NOMO-1 (cell line): ENCODE data around the gene SLC30A2.
"Not testable (repeated sequence)": the region's sequence is repeated elsewhere in the genome, so short reads cannot be mapped to it uniquely, and the experiment has no call there.

Experiments used
- DNase-seq, 2 experiments: peaks; one replicate each; lab custom pipeline; 2025; ENCODE audit not compliant: unreplicated experiment in 2 of 2; lab: John Stamatoyannopoulos, UW

SLC30A2 gene, protein sequence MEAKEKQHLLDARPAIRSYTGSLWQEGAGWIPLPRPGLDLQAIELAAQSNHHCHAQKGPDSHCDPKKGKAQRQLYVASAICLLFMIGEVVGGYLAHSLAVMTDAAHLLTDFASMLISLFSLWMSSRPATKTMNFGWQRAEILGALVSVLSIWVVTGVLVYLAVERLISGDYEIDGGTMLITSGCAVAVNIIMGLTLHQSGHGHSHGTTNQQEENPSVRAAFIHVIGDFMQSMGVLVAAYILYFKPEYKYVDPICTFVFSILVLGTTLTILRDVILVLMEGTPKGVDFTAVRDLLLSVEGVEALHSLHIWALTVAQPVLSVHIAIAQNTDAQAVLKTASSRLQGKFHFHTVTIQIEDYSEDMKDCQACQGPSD

DNA sequence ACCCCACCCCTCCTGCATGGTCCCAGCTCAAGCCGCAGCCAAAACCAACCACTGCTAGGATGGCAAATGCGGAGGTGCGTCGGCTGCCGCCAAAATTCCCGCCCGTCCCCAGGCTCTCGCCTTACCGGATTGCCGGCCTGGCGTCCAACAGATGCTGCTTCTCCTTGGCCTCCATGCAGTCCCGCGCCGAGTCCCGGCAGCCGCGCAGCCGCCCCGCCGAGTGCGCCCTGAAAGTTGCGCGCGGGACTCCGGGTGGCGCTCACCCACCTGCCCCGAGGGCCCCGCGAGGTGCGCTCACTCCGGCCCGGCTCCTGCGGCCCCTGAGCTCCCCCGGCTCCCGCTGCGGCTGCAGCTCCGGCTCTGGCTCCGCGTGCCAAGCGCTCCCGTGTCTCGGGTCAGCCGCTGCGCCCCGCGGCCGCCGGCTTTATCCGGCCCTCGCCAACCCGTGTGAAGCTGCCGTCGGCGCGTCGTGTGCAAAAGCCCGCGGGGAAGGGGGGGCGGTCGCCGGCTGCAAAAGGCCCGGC lies at the start of gene SLC30A2:
TSS of gene SLC30A2 (minus strand) at position 397 of the 524 bp plus-strand sequence. CDS start at position 175, 222 bp downstream.
- DNase-seq = peak in 1 of 2 experiments; percentile 19

DNA sequence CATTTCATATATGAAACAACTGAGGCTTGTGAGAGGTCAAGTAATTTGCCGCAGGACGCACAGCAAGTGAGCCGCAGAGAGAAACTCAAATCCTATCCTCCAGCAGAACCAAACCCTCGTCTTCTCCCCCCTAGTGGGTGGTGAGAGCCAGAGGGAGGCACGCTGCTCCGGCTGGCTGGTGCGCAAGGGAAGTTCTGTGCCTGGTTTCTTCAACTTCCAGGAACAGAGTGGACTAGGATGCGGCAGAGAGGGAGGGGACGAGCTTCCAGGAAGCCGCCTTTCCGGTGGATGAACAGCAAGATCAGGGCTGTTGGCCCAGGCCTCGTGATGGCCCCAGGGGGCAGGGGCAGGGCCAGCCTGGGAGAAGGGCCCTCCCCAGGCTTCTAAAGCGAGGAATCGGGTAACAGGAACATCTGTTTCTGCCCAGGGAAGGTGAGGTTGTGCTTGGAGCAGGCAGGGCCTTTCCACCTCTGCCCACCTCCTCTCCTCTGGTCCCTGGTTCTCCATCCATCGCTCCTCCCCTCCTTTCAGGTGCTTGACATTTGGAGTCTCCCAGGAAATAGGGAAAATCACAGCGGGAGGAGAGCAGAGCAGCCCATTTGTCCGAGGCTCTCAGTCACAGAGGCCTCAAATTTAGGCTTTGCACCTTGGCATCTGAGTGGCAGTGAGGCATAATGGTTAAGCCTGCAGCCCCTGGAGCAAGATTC lies 48.9 kb upstream of the SLC30A2 start:
- no peak for DNase-seq

DNA sequence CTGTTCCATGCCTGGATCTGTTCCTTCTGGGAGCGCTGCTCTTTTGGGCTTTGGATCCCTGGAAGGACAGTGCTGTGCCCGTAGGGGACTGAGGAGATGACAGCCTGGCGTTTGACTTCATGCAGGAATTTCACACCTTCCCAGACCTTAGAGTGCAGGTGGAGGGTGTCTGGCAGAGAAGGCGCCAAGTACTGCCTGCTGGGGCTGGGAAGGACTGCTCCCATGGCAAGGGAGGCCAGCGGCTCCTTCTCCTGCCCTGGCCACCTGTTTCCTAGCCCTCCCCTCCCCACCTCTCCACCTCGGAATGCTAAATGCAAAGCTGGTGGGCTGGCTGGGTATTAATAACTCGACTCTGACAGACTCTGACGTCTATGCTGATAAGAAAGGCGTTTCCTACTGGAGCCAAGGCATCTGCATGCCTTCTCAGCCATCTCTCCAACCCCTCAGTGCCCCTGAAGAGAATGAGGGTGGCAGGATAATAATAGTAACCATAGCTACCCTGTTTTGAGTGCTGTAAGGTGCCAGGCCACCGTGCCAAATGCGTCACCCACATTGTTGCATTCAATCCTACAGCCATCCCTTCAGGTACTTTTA lies 48.3 kb upstream of the SLC30A2 start:
- DNase-seq = no peak

DNA sequence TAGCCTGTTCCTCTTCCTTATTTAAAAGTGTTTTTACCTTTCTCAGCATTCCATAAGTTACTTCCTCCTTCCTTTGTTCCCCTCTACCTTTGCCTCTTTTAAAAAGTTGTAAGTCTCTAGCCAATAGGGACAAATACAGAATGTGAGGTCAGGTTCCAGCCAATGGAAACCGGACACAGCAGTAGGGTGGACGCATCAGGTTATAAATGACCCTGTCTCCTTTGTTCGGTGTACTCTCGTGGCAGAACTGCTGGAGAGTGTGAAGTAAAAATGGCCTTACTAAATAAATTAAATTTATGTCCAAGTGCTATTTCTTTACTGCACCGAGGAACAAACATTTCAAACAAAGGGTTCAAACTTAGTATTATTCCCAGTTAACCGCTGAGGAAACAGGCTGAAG lies 47.7 kb upstream of the SLC30A2 start:
- not testable (repeated sequence) for DNase-seq

DNA sequence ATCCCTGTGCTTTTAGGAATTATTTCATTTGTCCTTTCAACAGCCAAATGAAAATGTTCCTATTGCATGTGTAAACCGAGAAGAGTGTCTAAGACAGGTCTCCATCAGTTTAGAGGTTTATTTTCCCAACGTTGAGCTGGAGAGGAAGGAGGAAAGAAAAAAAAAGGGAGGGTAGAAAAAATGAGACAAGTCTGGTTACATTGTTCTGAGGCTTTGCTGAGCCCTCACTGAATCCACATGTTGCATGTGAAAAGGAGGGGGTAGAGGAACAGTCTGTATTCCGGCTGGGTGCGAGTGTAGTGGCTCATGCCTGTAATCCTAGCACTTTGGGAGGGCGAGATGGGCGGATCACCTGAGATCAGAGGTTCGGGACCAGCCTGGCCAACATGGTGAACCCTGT lies 46.5 kb upstream of the SLC30A2 start:
- no peak for DNase-seq

DNA sequence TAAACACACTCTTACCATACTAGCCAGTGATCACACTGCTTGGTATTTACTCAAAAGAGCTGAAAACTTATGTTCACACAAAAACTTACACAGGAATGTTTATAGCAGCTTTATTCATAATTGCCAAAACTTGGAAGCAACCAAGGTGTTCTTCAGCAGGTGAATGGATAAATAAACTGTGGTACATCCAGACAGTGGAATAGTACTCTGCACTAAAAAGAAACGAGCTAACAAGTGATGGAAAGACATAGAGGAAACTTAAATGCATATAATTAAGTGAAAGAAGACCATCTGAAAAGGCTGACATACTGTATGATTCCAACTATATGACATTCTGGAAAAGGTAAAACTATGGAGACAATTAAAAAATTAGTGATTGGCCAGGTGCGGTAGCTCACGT lies 45.0 kb upstream of the SLC30A2 start:
- DNase-seq = no peak

DNA sequence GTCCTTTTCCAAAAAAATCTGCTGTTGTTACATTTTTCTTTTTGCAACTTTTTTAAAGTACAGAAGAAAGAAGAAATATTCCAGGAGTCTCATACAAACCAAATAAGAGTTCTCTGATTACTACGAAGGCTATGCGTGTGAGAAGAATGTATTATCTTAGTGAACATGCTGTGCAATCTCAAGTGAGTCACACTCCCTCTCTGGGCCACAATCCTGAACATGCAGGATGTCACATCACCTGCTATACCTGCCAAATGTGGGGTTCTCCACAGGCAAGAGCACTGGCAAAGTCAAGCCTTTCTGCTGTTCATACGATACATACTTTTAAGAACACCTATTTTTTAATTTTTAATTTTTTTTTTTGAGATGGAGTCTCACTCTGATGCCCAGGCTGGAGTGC lies 43.2 kb upstream of the SLC30A2 start:
- DNase-seq = no peak

DNA sequence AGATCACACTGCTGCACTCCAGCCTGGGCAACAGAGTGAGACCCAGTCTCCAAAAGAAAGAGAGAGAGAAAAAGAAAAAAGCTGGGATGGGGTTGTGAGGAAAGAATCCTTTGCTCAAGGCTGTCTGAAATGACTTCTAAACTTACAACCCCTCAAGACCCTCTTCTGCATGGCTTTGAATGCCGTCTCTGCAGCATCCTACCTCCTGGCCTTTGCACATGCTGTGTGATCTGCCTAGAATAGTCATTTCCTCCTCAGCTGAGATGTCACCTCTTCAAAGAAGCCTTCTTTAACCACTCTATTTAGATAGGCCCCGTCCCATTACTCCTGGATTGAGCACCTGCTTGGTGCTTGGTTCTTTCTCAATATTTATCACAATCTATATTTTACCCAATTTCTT lies 38.9 kb upstream of the SLC30A2 start:
- no peak for DNase-seq

DNA sequence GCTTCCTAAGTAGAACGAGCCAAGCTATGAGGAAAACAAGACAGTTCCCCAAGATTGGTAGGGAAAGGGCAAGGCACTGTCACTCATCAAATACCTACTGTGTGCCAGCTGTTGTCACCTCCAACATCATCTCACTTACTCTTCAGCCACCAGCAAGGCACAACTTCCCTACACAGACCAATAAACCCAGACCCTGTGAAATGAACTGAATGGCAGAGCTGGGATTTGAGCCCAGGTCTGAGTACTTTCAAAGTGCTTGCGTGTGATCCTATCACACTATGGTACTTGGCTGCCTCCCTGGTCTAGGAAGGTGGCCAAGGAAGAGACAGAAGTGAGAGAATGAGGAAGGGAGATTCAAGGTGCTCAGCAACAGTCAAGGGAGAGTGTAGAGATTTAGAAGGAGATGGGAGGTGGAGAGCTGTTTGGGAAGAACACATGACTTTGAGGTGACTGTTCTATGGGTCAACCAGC lies 38.2 kb upstream of the SLC30A2 start:
- no peak for DNase-seq

DNA sequence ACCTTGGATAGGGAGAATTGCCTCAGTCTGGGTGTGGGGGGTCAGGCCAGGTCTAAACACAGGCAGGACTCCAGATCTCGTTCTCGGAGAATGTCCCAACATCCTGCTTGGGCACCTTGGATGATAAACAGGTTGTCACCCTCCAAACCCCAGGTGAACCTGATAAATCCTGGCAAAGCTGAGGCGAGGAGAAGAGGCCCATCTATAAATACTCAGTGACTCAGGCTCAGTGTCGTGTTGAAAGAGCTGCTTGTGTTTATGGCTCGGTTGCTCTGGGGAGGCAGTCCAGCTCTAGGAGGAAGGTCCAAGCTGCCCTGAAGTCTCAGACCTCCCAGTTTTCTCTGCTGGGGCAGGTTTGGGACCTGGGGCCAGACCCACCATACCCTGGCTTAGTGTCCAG lies 37.3 kb upstream of the SLC30A2 start:
- DNase-seq = peak; percentile 17 to 20

DNA sequence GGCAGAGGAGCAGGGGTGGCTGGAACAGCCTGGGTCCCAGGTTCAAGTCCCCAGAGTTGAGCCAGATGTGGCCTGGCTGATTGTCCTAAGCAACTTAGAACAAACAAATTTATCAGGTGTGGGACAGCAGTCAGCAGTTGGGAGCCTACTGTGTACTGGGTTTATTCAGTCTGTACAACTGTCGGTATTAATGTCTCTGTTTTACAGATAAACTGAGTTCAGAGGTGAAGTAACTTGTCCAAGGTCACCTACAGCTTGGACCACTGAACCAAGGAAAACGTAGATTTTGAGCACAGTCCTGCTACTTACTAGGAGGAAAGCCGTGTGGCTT lies 36.1 kb upstream of the SLC30A2 start:
- DNase-seq = no peak

DNA sequence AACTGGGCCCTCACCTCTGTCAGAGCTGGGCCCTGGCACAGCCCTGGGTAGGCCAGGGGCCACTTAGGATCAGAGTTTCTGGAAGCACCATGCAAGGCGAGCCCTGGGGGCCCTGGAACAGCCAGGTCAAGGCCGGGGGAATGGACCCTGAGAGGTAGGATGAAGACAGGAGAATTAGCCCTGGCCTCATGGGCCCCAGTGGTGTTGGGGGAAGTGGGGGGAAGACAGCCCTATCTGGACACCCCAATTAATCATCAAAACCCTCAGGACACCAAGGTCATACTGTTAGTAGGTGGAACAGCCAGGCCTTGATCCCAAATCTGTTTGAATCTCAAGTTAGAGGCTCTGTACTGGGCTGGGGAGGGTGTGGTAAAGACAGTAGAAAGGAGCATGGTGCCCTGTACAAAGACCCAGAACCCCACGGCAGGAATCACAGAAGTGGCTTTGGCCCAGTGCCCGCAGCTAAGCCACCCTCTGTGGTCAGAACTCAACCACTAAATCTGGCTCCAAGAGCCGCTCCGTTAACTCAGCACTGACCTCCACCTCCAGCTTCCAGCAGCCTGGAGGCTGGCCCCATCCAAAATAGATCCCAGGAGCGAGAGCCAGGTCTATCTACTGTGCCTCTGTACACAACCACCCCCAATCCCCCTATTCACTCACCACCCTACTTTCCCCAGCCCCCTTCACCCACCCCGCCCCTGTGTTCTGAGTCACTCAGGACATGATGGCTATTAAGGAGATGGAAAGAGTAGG lies 35.5 kb upstream of the SLC30A2 start:
- no peak for DNase-seq

DNA sequence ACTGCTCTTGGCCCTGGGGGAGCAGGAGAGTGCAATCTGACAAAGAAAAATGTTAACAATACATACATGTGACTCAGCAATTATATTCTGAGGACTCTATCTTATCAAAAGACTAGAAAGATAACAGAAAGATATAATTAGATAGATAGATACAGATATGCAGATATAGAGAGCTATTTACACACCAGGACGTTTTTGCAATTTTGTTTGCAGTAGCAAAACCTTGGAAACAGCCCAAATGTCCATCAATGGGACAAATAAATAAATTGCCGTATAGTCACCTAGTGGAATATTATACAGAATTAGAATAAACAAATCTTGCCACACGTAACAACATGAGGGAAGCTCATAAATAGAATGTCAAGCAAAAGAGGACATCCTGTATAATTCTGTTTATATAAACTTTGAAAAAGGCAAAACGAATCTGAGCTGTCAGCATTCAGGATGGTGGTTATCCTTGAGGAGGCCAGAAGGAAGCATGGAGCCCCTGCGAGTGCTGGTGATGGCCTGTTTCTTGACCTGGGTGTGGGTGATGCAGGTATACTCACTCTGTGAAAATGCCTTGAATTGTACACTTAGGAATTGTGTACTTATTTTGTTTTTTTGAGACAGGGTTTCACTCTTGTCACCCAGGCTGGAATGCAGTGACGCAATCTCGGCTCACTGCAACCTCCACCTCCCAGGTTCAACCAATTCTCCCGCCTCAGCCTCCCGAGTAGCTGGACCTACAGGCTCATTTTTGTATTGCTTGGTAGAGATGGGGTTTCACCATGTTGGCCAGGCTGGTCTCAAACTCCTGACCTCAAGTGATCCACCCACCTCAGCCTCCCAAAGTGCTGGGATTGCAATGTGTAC lies 34.3 kb upstream of the SLC30A2 start:
- no peak for DNase-seq

DNA sequence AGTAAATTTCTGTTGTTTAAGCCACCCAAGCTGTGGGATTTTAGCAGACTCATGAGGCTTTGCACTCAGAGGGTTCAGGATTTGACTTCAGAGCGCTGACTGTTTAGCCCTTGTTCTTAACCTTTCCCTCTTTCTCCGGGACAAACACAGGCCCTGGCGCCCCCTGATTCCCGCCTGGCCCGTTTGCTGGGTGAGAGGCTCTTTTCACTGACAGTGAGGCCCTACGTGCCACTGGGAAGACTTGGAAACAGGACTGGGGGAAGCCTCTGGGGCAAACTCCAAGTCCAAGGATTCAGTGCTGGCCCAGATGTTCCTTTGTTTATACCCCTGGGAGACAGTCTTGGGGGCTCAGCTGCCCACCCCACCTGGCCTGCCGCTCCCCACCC lies 33.3 kb upstream of the SLC30A2 start:
- no peak for DNase-seq

DNA sequence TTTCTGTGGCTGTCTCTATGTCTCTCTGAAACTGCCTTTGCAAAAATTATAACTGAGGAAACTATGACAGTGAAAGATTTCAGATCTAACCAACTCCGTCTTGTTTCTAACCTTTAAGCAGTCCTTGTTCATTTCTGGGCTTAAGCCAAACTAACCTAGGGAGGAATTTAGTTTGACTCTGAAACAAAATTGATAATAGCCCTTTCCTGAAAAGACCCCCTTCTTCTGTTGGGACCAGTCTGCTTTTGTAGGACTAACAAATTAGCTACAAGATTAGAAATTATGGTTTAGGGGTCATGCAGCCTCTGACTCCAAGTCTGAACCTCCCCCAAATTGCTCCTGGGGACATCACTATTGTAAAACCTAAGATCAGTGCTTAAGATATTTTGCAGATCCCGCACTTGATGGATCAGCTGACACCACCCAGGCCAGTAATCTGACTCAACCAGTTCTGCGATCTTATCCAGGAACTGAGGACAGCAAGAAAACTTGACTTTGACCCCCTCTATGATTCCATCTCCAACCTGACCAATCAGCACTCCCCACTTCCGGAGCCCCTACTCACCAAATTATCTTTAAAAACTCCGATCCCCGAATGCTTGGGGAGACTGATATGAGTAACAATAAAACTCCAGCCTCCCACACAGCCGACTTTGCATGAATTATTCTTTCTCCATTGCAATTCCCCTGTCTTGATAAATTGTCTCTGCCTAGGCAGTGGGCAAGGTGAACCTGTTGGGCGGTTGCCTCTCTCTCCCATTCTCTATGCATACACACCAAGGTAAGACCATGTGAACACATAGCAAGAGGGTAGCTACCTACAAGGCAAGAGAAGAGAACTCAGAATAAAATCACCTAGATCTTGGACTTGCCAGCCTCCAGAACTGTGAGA lies 32.6 kb upstream of the SLC30A2 start:
- no peak for DNase-seq

DNA sequence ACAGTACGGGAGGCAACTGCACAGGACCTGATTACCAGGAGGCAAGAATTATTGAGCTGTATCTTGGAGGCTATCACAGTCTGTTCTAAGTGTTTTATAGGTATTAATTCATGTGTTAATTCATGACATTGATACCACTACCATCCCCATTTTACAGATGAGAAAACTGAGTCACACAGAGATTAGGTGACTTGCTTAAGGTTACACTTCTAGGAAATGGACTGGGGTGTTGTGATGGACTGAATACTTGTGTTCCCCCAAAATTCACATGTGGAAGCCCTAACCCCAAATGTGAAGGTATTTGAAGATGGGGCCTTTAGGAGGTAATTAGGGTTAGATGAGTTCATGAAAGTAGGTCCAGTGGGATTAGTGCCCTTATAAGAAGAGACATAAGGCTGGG lies 31.6 kb upstream of the SLC30A2 start:
- no peak for DNase-seq

DNA sequence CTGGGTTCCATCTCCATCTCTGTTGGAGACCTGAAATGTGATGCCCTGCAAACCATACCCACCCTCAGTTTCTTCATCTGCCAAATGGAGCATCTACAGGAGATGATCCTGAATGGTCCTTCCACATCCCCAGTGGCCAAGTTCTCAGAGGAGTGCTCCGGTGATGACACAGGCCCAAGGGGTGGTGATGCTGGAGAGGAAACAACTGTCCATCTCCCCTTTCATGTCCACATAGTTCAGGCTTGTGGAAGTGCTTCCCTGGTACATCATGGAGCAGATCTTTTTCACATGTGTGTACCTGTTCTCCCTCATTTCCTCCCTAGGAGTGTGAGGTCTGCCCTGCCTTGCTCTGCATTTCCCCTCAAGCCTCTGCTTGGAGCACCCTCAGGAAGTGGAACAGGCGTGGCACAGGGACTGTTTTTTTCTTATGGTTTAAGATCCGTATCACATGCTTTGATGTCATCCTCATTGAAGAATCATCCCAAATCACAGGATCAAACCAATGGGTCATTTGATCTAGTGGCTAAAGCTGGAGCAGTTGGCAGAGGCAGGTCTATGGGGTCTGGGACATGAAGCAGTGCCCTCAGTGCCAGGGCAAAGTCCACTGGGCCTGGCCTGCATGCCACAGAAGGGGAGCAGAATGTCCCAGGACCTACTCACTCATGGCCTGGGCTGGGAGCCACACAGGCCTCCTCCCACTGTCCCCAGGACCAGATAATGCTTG lies 29.7 kb upstream of the SLC30A2 start:
- no peak for DNase-seq

DNA sequence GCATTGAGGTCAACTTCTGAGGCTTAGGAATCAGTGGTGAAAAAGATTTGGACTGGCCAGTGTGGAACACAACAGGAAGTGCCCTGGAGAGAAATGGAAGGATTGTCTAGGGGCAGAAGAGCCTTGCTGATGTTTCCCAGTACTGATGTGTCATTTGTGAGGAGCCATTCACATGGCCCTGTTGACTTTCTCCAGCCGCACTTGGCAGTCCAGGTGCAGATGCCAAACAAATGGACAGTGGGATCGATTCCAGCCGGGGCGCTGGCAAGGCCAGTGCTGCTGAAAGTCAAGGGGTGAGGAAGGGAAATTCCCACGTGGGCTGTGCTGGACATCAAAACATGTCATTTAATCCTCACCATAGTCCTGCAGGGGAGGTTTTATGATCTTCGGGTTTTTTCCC lies 26.4 kb upstream of the SLC30A2 start:
- DNase-seq = no peak

DNA sequence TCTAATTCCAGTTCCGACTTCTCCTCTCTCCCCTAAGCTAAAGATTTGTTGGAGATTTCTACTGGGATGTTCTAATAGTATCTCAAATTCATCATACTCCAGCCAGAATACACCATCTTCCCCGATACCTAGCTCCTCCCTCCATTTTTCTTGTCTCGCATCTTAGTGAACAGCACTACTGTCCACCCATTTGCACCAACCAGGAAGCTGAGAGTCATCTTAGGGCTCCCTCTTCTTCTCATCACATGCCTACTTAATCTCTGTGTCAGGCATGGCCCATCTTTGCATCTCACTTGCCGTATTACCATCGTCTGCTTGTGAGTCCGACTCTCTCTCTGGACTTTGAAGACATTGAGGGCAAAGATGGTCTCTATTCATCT lies 25.0 kb upstream of the SLC30A2 start:
- no peak for DNase-seq
